ENCODE measurements around the gene HOGA1. TPM values are rescaled to one million over a fixed set of nuclear protein-coding genes. Genes with fewer than 3 reads are reported as not detected.
"Not testable (repeated sequence)": the region's sequence is repeated elsewhere in the genome, so short reads cannot be mapped to it uniquely, and the experiment has no call there.

The HOGA1 gene
- total RNA-seq, 5 donors from 2014 or later (not counting 1 experiment from before 2014, with no cell fraction given), result 0.18 TPM; not detected in 4

GRCh38 chr10:97640868-97641811 lies 57.0 kb downstream of the HOGA1 start:
- 1% methylated on average over 55 of the region's 67 CpGs for WGBS (ENCODE audit: insufficient coverage)
- CTCF ChIA-PET, result interaction anchor here in 1 of 2 donors (1.0 to 1.2 kb wide), 3 partner anchors 8 to 95 kb away, joined by 3 to 7 read pairs (median 6); partner anchors contain the start of genes AVPI1 and ZFYVE27
- H3K36me3 ChIP-seq (ENCODE audit: control insufficient read depth in 2 of 2, extremely low read depth in 1 of 2, insufficient read depth in 1 of 2, low read length in 1 of 2), result peaks cover 8 to 10% of the 10 kb centered on the region in 2 donors

GRCh38 chr10:97642471-97643159 lies 58.4 kb downstream of the HOGA1 start:
- DNase-seq; H3K27ac Mint-ChIP-seq; H3K27ac ChIP-seq (ENCODE audit: low read length); H3K36me3 ChIP-seq (ENCODE audit: control insufficient read depth in 2 of 2, extremely low read depth in 1 of 2, insufficient read depth in 1 of 2, low read length in 1 of 2); H3K9me3 Mint-ChIP-seq; H3K4me3 ChIP-seq (ENCODE audit: control insufficient read depth in 1 of 2, extremely low read depth in 1 of 2, low read length in 1 of 2); ATAC-seq (replicated peaks in 1 of 4); H3K27me3 ChIP-seq (replicated peaks in 1 of 2; ENCODE audit: control insufficient read depth in 2 of 2, extremely low read depth in 1 of 2, insufficient read depth in 2 of 2, low read length in 1 of 2); H3K9me3 ChIP-seq; H3K27me3 Mint-ChIP-seq: not testable (repeated sequence)
- Mint-ChIP-seq H3K4me1 (peaks cover 24 to 34% (median 31%) of the 10 kb centered on the region in 3 donors), H3K36me3 (peaks cover 17% of the 10 kb centered on the region), H3K4me3 (peak overlapping the region; percentile 73 to 94 (median 93))
- WGBS (ENCODE audit: insufficient coverage), result 92% methylated on average over 10 of the region's 13 CpGs
- H3K4me1 ChIP-seq (ENCODE audit: control insufficient read depth in 1 of 2, extremely low read depth in 1 of 2, insufficient read depth in 2 of 2, low read length in 2 of 2), result peaks cover 10 to 18% of the 10 kb centered on the region in 2 experiments
- POLR2A ChIA-PET, result interaction anchor here (0.7 kb wide), 2 partner anchors 11 kb away, joined by 3 read pairs; no protein-coding TSS in a partner anchor
- CTCF ChIA-PET, result interaction anchor here in 1 of 2 donors (0.6 kb wide), 2 partner anchors 11 to 234 kb away, joined by 3 to 5 read pairs; no protein-coding TSS in a partner anchor

More at GRCh38 chr10:97640868-97641811, 57.0 kb downstream of the HOGA1 start:
- peaks cover 14% of the 10 kb centered on the region for H3K36me3 Mint-ChIP-seq
- no peaks in the 10 kb centered on the region for H3K9me3 Mint-ChIP-seq
- peak overlapping the region; percentile 93 to 94 (median 94) for H3K4me3 Mint-ChIP-seq
- Histone ChIP-seq H3K9me3 (no peaks in the 10 kb centered on the region), H3K4me3 (ENCODE audit: control insufficient read depth in 1 of 2, extremely low read depth in 1 of 2, low read length in 1 of 2) (peak overlapping the region; percentile 73 to 74), H3K27ac (ENCODE audit: low read length) (no peak overlapping the region), H3K27me3 (replicated peaks in 1 of 2; ENCODE audit: control insufficient read depth in 2 of 2, extremely low read depth in 1 of 2, insufficient read depth in 2 of 2, low read length in 1 of 2) (no peaks in the 10 kb centered on the region), H3K4me1 (ENCODE audit: control insufficient read depth in 1 of 2, extremely low read depth in 1 of 2, insufficient read depth in 2 of 2, low read length in 2 of 2) (peaks cover 10 to 18% of the 10 kb centered on the region in 2 experiments)
- ATAC-seq (replicated peaks in 1 of 4), result peak in 3 of 4 experiments; percentile 24 to 37 (median 33)
- H3K4me1 Mint-ChIP-seq, result peaks cover 24 to 30% (median 27%) of the 10 kb centered on the region in 3 donors
- POLR2A ChIA-PET, result interaction anchor here (0.5 to 1.2 kb wide), 3 partner anchors 8 to 12 kb away, joined by 3 to 10 read pairs (median 3); no protein-coding TSS in a partner anchor
- DNase-seq, result peak in 9 of 35 experiments; percentile 1 to 33 (median 6)
- no peaks in the 10 kb centered on the region for H3K27me3 Mint-ChIP-seq
- H3K27ac Mint-ChIP-seq, result peak overlapping the region; percentile 80 to 83

- Histone ChIP-seq H3K27ac (ENCODE audit: low read length) (no peak overlapping the region), H3K4me1 (ENCODE audit: control insufficient read depth in 1 of 2, extremely low read depth in 1 of 2, insufficient read depth in 2 of 2, low read length in 2 of 2) (peaks cover 10 to 24% of the 10 kb centered on the region in 2 experiments), H3K9me3 (no peaks in the 10 kb centered on the region), H3K27me3 (replicated peaks in 1 of 2; ENCODE audit: control insufficient read depth in 2 of 2, extremely low read depth in 1 of 2, insufficient read depth in 2 of 2, low read length in 1 of 2) (no peaks in the 10 kb centered on the region), H3K4me3 (ENCODE audit: control insufficient read depth in 1 of 2, extremely low read depth in 1 of 2, low read length in 1 of 2) (no peak overlapping the region), H3K36me3 (ENCODE audit: control insufficient read depth in 2 of 2, extremely low read depth in 1 of 2, insufficient read depth in 1 of 2, low read length in 1 of 2) (peaks cover 8 to 10% of the 10 kb centered on the region in 2 donors)
- H3K4me1 Mint-ChIP-seq, result peaks cover 26 to 40% (median 36%) of the 10 kb centered on the region in 3 donors
- H3K36me3 Mint-ChIP-seq, result peaks cover 18% of the 10 kb centered on the region
- ChIA-PET POLR2A (no interaction called here), CTCF (interaction anchor here in 1 of 2 donors (0.6 kb wide), 1 partner anchor 10 kb away, joined by 3 read pairs; no protein-coding TSS in a partner anchor)
- no peaks in the 10 kb centered on the region for H3K9me3 Mint-ChIP-seq
- WGBS (ENCODE audit: insufficient coverage), result no CpG with 5 or more reads among the region's 4 CpGs
- DNase-seq (no peak), ATAC-seq (replicated peaks in 1 of 4) (no peak)
- no peaks in the 10 kb centered on the region for H3K27me3 Mint-ChIP-seq
- H3K27ac Mint-ChIP-seq, result no peak overlapping the region
- H3K4me3 Mint-ChIP-seq, result peak overlapping the region in 2 of 3 donors; percentile 93 to 94
Observed at GRCh38 chr10:97643441-97643985, 59.3 kb downstream of the HOGA1 start.

- Histone ChIP-seq H3K27ac (ENCODE audit: low read length) (no peak overlapping the region), H3K27me3 (replicated peaks in 1 of 2; ENCODE audit: control insufficient read depth in 2 of 2, extremely low read depth in 1 of 2, insufficient read depth in 2 of 2, low read length in 1 of 2) (no peaks in the 10 kb centered on the region), H3K9me3 (no peaks in the 10 kb centered on the region), H3K4me3 (ENCODE audit: control insufficient read depth in 1 of 2, extremely low read depth in 1 of 2, low read length in 1 of 2) (no peak overlapping the region), H3K36me3 (ENCODE audit: control insufficient read depth in 2 of 2, extremely low read depth in 1 of 2, insufficient read depth in 1 of 2, low read length in 1 of 2) (peaks cover 8 to 10% of the 10 kb centered on the region in 2 donors), H3K4me1 (ENCODE audit: control insufficient read depth in 1 of 2, extremely low read depth in 1 of 2, insufficient read depth in 2 of 2, low read length in 2 of 2) (peaks cover 10 to 33% of the 10 kb centered on the region in 2 experiments)
- no peaks in the 10 kb centered on the region for H3K27me3 Mint-ChIP-seq
- H3K4me1 Mint-ChIP-seq, result peaks cover 34 to 50% (median 44%) of the 10 kb centered on the region in 3 donors
- H3K27ac Mint-ChIP-seq, result no peak overlapping the region
- H3K36me3 Mint-ChIP-seq, result peaks cover 18% of the 10 kb centered on the region
- CTCF ChIA-PET, result no interaction called here
- no peak for DNase-seq
- H3K9me3 Mint-ChIP-seq, result no peaks in the 10 kb centered on the region
- ATAC-seq (replicated peaks in 1 of 4), result no peak
- POLR2A ChIA-PET, result interaction anchor here in 1 of 2 donors (0.6 kb wide), 1 partner anchor 9 kb away, joined by 3 read pairs; no protein-coding TSS in a partner anchor
- 100% methylated on average over 1 of the region's 4 CpGs for WGBS (ENCODE audit: insufficient coverage)
- no peak overlapping the region for H3K4me3 Mint-ChIP-seq
Observed at GRCh38 chr10:97644936-97645335, 60.7 kb downstream of the HOGA1 start.

DNA sequence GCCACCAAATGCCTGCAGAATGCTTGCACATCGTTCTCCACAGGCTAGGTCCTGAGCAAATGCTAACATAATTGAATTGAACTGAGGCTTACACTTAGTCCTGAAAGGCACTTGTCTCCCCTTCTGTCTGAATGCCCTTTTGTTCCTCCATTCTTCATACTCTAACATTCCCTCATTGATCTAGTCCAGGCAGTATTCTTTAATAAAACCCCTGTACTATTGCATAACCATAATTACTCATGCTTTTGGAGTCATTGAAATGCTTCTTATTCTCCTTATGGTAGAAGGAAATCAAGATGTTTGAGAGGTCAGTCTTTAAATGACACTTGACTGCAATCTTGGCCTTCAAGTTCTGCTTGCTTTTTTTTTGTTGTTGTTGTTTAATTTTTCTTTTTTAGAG lies 63.4 kb downstream of the HOGA1 start:
- Histone ChIP-seq H3K36me3 (ENCODE audit: control insufficient read depth in 2 of 2, extremely low read depth in 1 of 2, insufficient read depth in 1 of 2, low read length in 1 of 2) (peaks cover 17 to 26% of the 10 kb centered on the region in 2 donors), H3K4me1 (ENCODE audit: control insufficient read depth in 1 of 2, extremely low read depth in 1 of 2, insufficient read depth in 2 of 2, low read length in 2 of 2) (peaks cover 0 to 16% of the 10 kb centered on the region in 2 experiments), H3K27ac (ENCODE audit: low read length) (no peak overlapping the region), H3K27me3 (replicated peaks in 1 of 2; ENCODE audit: control insufficient read depth in 2 of 2, extremely low read depth in 1 of 2, insufficient read depth in 2 of 2, low read length in 1 of 2) (no peaks in the 10 kb centered on the region), H3K4me3 (ENCODE audit: control insufficient read depth in 1 of 2, extremely low read depth in 1 of 2, low read length in 1 of 2) (no peak overlapping the region), H3K9me3 (no peaks in the 10 kb centered on the region)
- Mint-ChIP-seq H3K4me1 (peaks cover 20 to 33% (median 29%) of the 10 kb centered on the region in 3 donors), H3K27ac (peak overlapping the region; percentile 19 to 22), H3K27me3 (no peaks in the 10 kb centered on the region), H3K9me3 (no peaks in the 10 kb centered on the region), H3K4me3 (no peak overlapping the region), H3K36me3 (peaks cover 19% of the 10 kb centered on the region)
- ATAC-seq (replicated peaks in 1 of 4) (no peak), DNase-seq (no peak)
- WGBS (ENCODE audit: insufficient coverage), result 100% methylated on average over 1 of the region's 1 CpG
- ChIA-PET POLR2A (no interaction called here), CTCF (interaction anchor here in 1 of 2 donors (0.6 kb wide), 1 partner anchor 13 kb away, joined by 5 read pairs; no protein-coding TSS in a partner anchor)
